ENCODE measurements around the gene PRMT1. TPM values are rescaled to one million over a fixed set of nuclear protein-coding genes. Genes with fewer than 3 reads are reported as not detected.

PRMT1 gene
- total RNA-seq, 6 donors from 2014 or later = 65.6 to 155 (median 82.0) TPM

- DNase-seq (peak in 1 of 2 donors; percentile 44), ATAC-seq (ENCODE audit: low FRiP score in 2 of 2) (no peak)
- 80 to 88% methylated on average over 7 to 11 of the region's 13 CpGs for WGBS, 2 donors
- Histone ChIP-seq H3K4me1 (peaks cover 24 to 54% (median 43%) of the 10 kb centered on the region in 4 donors), H3K27me3 (peaks cover 0 to 5% (median under 1%) of the 10 kb centered on the region in 4 donors), H3K9me3 (no peaks in the 10 kb centered on the region), H3K36me3 (peaks cover 3 to 62% (median 55%) of the 10 kb centered on the region in 4 donors), H3K4me3 (no peak overlapping the region), H3K27ac (peak overlapping the region in 2 of 4 donors; percentile 76 to 78)
- TF ChIP-seq POLR2AphosphoS5 (IDR thresholded peaks at IDR 0.05) (no peak), POLR2A (IDR thresholded peaks at IDR 0.05) (no peak), CTCF (IDR thresholded peaks at IDR 0.05) (no peak), EP300 (IDR thresholded peaks at IDR 0.05) (no peak)
Measured at GRCh38 chr19:49684983-49685553, 8.0 kb downstream of the PRMT1 start.

GRCh38 chr19:49685845-49686332 lies 8.8 kb downstream of the PRMT1 start:
- DNase-seq (peak in 1 of 2 donors; percentile 78), ATAC-seq (ENCODE audit: low FRiP score in 2 of 2) (no peak)
- Histone ChIP-seq H3K27ac (peak overlapping the region; percentile 60 to 78 (median 76)), H3K4me3 (peak overlapping the region in 3 of 4 donors; percentile 44 to 55 (median 51)), H3K9me3 (no peaks in the 10 kb centered on the region), H3K36me3 (peaks cover 3 to 62% (median 54%) of the 10 kb centered on the region in 4 donors), H3K4me1 (peaks cover 25 to 48% (median 41%) of the 10 kb centered on the region in 4 donors), H3K27me3 (peaks cover 0 to 11% (median 1%) of the 10 kb centered on the region in 4 donors)
- TF ChIP-seq POLR2AphosphoS5 (IDR thresholded peaks at IDR 0.05) = no peak
- no peak for TF ChIP-seq EP300 (IDR thresholded peaks at IDR 0.05)
- TF ChIP-seq POLR2A (IDR thresholded peaks at IDR 0.05) = no peak
- TF ChIP-seq CTCF (IDR thresholded peaks at IDR 0.05) = no peak
- WGBS, 2 donors = 74 to 83% methylated on average over 23 of the region's 23 CpGs

- H3K27ac ChIP-seq = peak overlapping the region; percentile 60 to 78 (median 76)
Measured at GRCh38 chr19:49686503-49687088, 9.5 kb downstream of the PRMT1 start.

GRCh38 chr19:49687150-49687549 lies 10.1 kb downstream of the PRMT1 start:
- peak in 1 of 2 donors; percentile 50 for DNase-seq
- peaks cover 3 to 50% (median 43%) of the 10 kb centered on the region in 4 donors for H3K36me3 ChIP-seq
- ATAC-seq (ENCODE audit: low FRiP score in 2 of 2) = no peak
- H3K27me3 ChIP-seq = peaks cover 0 to 12% (median 1%) of the 10 kb centered on the region in 4 donors
- peaks cover 32 to 53% (median 43%) of the 10 kb centered on the region in 4 donors for H3K4me1 ChIP-seq
- no peak for TF ChIP-seq CTCF (IDR thresholded peaks at IDR 0.05)
- TF ChIP-seq EP300 (IDR thresholded peaks at IDR 0.05) = no peak
- TF ChIP-seq POLR2AphosphoS5 (IDR thresholded peaks at IDR 0.05) = no peak
- TF ChIP-seq POLR2A (IDR thresholded peaks at IDR 0.05) = no peak
- H3K9me3 ChIP-seq = no peaks in the 10 kb centered on the region
- 66 to 70% methylated on average over 11 to 12 of the region's 12 CpGs for WGBS, 2 donors
- H3K4me3 ChIP-seq = peak overlapping the region in 3 of 4 donors; percentile 44 to 55 (median 51)
- H3K27ac ChIP-seq = peak overlapping the region; percentile 60 to 78 (median 76)

More at GRCh38 chr19:49686503-49687088, 9.5 kb downstream of the PRMT1 start:
- peaks cover 0 to 12% (median 1%) of the 10 kb centered on the region in 4 donors for H3K27me3 ChIP-seq
- H3K36me3 ChIP-seq = peaks cover 3 to 56% (median 48%) of the 10 kb centered on the region in 4 donors
- TF ChIP-seq POLR2AphosphoS5 (IDR thresholded peaks at IDR 0.05) (no peak), POLR2A (IDR thresholded peaks at IDR 0.05) (no peak), EP300 (IDR thresholded peaks at IDR 0.05) (no peak), CTCF (IDR thresholded peaks at IDR 0.05) (no peak)
- WGBS, 2 donors = 73 to 85% methylated on average over 11 to 12 of the region's 27 CpGs
- DNase-seq (peak in 1 of 2 donors; percentile 73), ATAC-seq (ENCODE audit: low FRiP score in 2 of 2) (no peak)
- no peaks in the 10 kb centered on the region for H3K9me3 ChIP-seq
- H3K4me3 ChIP-seq = peak overlapping the region in 3 of 4 donors; percentile 44 to 55 (median 51)
- peaks cover 30 to 52% (median 41%) of the 10 kb centered on the region in 4 donors for H3K4me1 ChIP-seq

All from upper lobe of left lung (tissue), 6 donors.